Common myeloid progenitor, CD34-positive (primary cell): Measurements from ENCODE around the gene AIF1L.

Source experiments
- CTCF ChIA-PET: fragments of 350-600 bp; sonication (Branson Sonifier 250); formaldehyde crosslinking; loops from one replicate; lab custom pipeline; 2021; ENCODE audit warnings: antibody characterized with exemption; lab: Charles Lee
- POLR2A ChIA-PET: fragments of 350-600 bp; sonication (Branson Sonifier 250); formaldehyde crosslinking; loops from one replicate; lab custom pipeline; 2021; ENCODE audit warnings: antibody characterized with exemption; lab: Charles Lee
- DNase-seq, 3 donors: peaks; one replicate each; pipeline versions ENCODE4 v3.0.0 to v3.0.0-alpha.2; 2013
- H3K27ac ChIP-seq, 2 experiments: 1 replicate in 1 of 2; 2 replicates in 1 of 2; pipeline ENCODE4 v1.7.0; 2013; ENCODE audit warnings: inconsistent platforms in 2 of 2, low read length in 2 of 2, mild to moderate bottlenecking in 2 of 2, low read depth in 1 of 2, moderate library complexity in 1 of 2; ENCODE audit not compliant: severe bottlenecking in 2 of 2, insufficient read depth in 1 of 2, poor library complexity in 1 of 2
- H3K27me3 ChIP-seq, 5 experiments: replicated peaks in 2 of 5; 1 replicate in 3 of 5; 2 replicates in 2 of 5; pipeline versions ENCODE4 v1.6.1 to v1.7.0; 2013; ENCODE audit warnings: low read length in 4 of 5, mild to moderate bottlenecking in 2 of 5, moderate library complexity in 2 of 5, inconsistent platforms in 1 of 5; ENCODE audit not compliant: insufficient read depth in 5 of 5, control insufficient read depth in 4 of 5
- H3K36me3 ChIP-seq, 4 experiments: 1 replicate in 2 of 4; 2 replicates in 2 of 4; pipeline versions ENCODE4 v1.6.1 to v1.7.0; 2013; ENCODE audit warnings: low read length in 3 of 4, control low read depth in 1 of 4, mild to moderate bottlenecking in 1 of 4; ENCODE audit not compliant: control insufficient read depth in 4 of 4, insufficient read depth in 4 of 4
- H3K4me1 ChIP-seq, 4 experiments: 1 replicate in 3 of 4; 2 replicates in 1 of 4; pipeline versions ENCODE4 v1.6.1 to v1.7.1; 2013; ENCODE audit warnings: low read length in 3 of 4, mild to moderate bottlenecking in 3 of 4, control low read depth in 1 of 4, inconsistent platforms in 1 of 4, moderate library complexity in 1 of 4; ENCODE audit not compliant: control insufficient read depth in 4 of 4, insufficient read depth in 4 of 4; ENCODE audit errors: control extremely low read depth in 1 of 4
- H3K4me3 ChIP-seq, 7 experiments: 1 replicate in 4 of 7; 2 replicates in 3 of 7; pipeline versions ENCODE4 v1.5.1 to v1.7.0; 2013; ENCODE audit warnings: mild to moderate bottlenecking in 7 of 7, low read length in 6 of 7, moderate library complexity in 6 of 7, inconsistent platforms in 2 of 7, low read depth in 2 of 7, control low read depth in 1 of 7; ENCODE audit not compliant: insufficient read depth in 4 of 7, control insufficient read depth in 1 of 7; ENCODE audit errors: extremely low read depth in 1 of 7
- H3K9me3 ChIP-seq, 5 experiments: 1 replicate in 4 of 5; 2 replicates in 1 of 5; pipeline versions ENCODE4 v1.6.1 to v1.7.1; 2013; ENCODE audit warnings: low read length in 4 of 5, mild to moderate bottlenecking in 2 of 5, inconsistent platforms in 1 of 5, low read depth in 1 of 5, moderate library complexity in 1 of 5; ENCODE audit not compliant: control insufficient read depth in 4 of 5, insufficient read depth in 2 of 5; ENCODE audit errors: control extremely low read depth in 1 of 5
- WGBS: methylation state at CpG from one replicate; pipeline ENCODE4 v1.1.5; 2013; ENCODE audit not compliant: insufficient coverage; 5-methylcytosine and 5-hydroxymethylcytosine counted together

AIF1L gene

GRCh38 chr9:131067625-131068024 lies 28.7 kb upstream of the AIF1L start:
- WGBS, result 85% methylated on average over 9 of the region's 9 CpGs
- Histone ChIP-seq H3K9me3 (no peaks in the 10 kb centered on the region), H3K27me3 (no peaks in the 10 kb centered on the region), H3K27ac (no peak overlapping the region), H3K4me1 (no peaks in the 10 kb centered on the region), H3K4me3 (no peak overlapping the region), H3K36me3 (no peaks in the 10 kb centered on the region)
- no peak for DNase-seq
- CTCF ChIA-PET, result interaction anchor here (0.6 to 1.0 kb wide), 2 partner anchors 24 to 50 kb away, joined by 3 read pairs; no protein-coding TSS in a partner anchor
- POLR2A ChIA-PET, result no interaction called here

GRCh38 chr9:131068076-131068816 lies 28.1 kb upstream of the AIF1L start:
- Histone ChIP-seq H3K4me1 (no peaks in the 10 kb centered on the region), H3K27me3 (no peaks in the 10 kb centered on the region), H3K4me3 (no peak overlapping the region), H3K27ac (no peak overlapping the region), H3K9me3 (no peaks in the 10 kb centered on the region), H3K36me3 (no peaks in the 10 kb centered on the region)
- CTCF ChIA-PET, result interaction anchor here (1.0 kb wide), 1 partner anchor 25 kb away, joined by 3 read pairs; no protein-coding TSS in a partner anchor
- DNase-seq, result no peak
- WGBS, result 97% methylated on average over 10 of the region's 14 CpGs
- POLR2A ChIA-PET, result no interaction called here

- no peaks in the 10 kb centered on the region for H3K36me3 ChIP-seq
- no peaks in the 10 kb centered on the region for H3K9me3 ChIP-seq
- POLR2A ChIA-PET, result no interaction called here
- no peak overlapping the region for H3K4me3 ChIP-seq
- 98% methylated on average over 11 of the region's 15 CpGs for WGBS
- no peak for DNase-seq
- H3K4me1 ChIP-seq, result no peaks in the 10 kb centered on the region
- H3K27ac ChIP-seq, result no peak overlapping the region
- CTCF ChIA-PET, result no interaction called here
- no peaks in the 10 kb centered on the region for H3K27me3 ChIP-seq
Measured at GRCh38 chr9:131069699-131070098, 26.6 kb upstream of the AIF1L start.

- H3K27me3 ChIP-seq, result no peaks in the 10 kb centered on the region
- no peaks in the 10 kb centered on the region for H3K36me3 ChIP-seq
- 94% methylated on average over 15 of the region's 16 CpGs for WGBS
- H3K4me3 ChIP-seq, result no peak overlapping the region
- no peaks in the 10 kb centered on the region for H3K9me3 ChIP-seq
- H3K4me1 ChIP-seq, result no peaks in the 10 kb centered on the region
- ChIA-PET POLR2A (no interaction called here), CTCF (no interaction called here)
- DNase-seq, result no peak
- no peak overlapping the region for H3K27ac ChIP-seq
Measured at GRCh38 chr9:131072107-131072870, 24.0 kb upstream of the AIF1L start.

- H3K4me1 ChIP-seq, result no peaks in the 10 kb centered on the region
- no peak overlapping the region for H3K4me3 ChIP-seq
- no peaks in the 10 kb centered on the region for H3K36me3 ChIP-seq
- no peaks in the 10 kb centered on the region for H3K27me3 ChIP-seq
- WGBS, result 95% methylated on average over 9 of the region's 9 CpGs
- H3K9me3 ChIP-seq, result no peaks in the 10 kb centered on the region
- DNase-seq, result no peak
- CTCF ChIA-PET, result no interaction called here
- no peak overlapping the region for H3K27ac ChIP-seq
- POLR2A ChIA-PET, result no interaction called here
Measured at GRCh38 chr9:131072871-131073237, 23.5 kb upstream of the AIF1L start.

- ChIA-PET POLR2A (interaction anchor here (1.4 kb wide), 1 partner anchor 260 kb away, joined by 3 read pairs; no protein-coding TSS in a partner anchor), CTCF (interaction anchor here (1.9 to 3.3 kb wide), 2 partner anchors 20 to 30 kb away, joined by 8 to 12 read pairs; no protein-coding TSS in a partner anchor)
- no peaks in the 10 kb centered on the region for H3K27me3 ChIP-seq
- no peaks in the 10 kb centered on the region for H3K36me3 ChIP-seq
- H3K27ac ChIP-seq, result no peak overlapping the region
- 90% methylated on average over 10 of the region's 15 CpGs for WGBS
- H3K4me1 ChIP-seq, result no peaks in the 10 kb centered on the region
- H3K9me3 ChIP-seq, result no peaks in the 10 kb centered on the region
- DNase-seq, result no peak
- no peak overlapping the region for H3K4me3 ChIP-seq
Measured at GRCh38 chr9:131076347-131077195, 19.8 kb upstream of the AIF1L start.
